HG02798 (cell line): Measurements from ENCODE around the gene ANKRD13A.
A peak's percentile ranks its signal among the peaks of the same experiment; 100 is the strongest.
"Not testable (repeated sequence)": the region's sequence is repeated elsewhere in the genome, so short reads cannot be mapped to it uniquely, and the experiment has no call there.

Source experiments
- ATAC-seq: cut with Tn5 transposase; IDR thresholded peaks from one replicate; pipeline ENCODE4 v1.9.1; 2021; ENCODE audit warnings: mild to moderate bottlenecking; ENCODE audit not compliant: unreplicated experiment, poor library complexity

ANKRD13A gene

GRCh38 chr12:110073049-110073831 lies 74.0 kb downstream of the ANKRD13A start:
- ATAC-seq = no peak

- no peak for ATAC-seq
These were observed 74.9 kb downstream of the ANKRD13A start for GRCh38 chr12:110074089-110074488.

GRCh38 chr12:110075880-110076279 lies 76.7 kb downstream of the ANKRD13A start:
- ATAC-seq = no peak

- ATAC-seq = no peak
These were observed 78.6 kb downstream of the ANKRD13A start for GRCh38 chr12:110077800-110078199.

GRCh38 chr12:110079477-110080400 lies 80.5 kb downstream of the ANKRD13A start:
- peak; percentile 90 for ATAC-seq

GRCh38 chr12:110080410-110080809 lies 81.2 kb downstream of the ANKRD13A start:
- no peak for ATAC-seq

GRCh38 chr12:110084314-110085015 lies 85.2 kb downstream of the ANKRD13A start:
- ATAC-seq = no peak

GRCh38 chr12:110088216-110088615 lies 89.0 kb downstream of the ANKRD13A start:
- ATAC-seq = not testable (repeated sequence)

- no peak for ATAC-seq
These were observed 89.7 kb downstream of the ANKRD13A start for GRCh38 chr12:110088936-110089335.
